ENCODE data around the gene AGXT. TPM values are rescaled to one million over a fixed set of nuclear protein-coding genes. Genes with fewer than 3 reads are reported as not detected.

Gene AGXT
- not detected for total RNA-seq

DNA sequence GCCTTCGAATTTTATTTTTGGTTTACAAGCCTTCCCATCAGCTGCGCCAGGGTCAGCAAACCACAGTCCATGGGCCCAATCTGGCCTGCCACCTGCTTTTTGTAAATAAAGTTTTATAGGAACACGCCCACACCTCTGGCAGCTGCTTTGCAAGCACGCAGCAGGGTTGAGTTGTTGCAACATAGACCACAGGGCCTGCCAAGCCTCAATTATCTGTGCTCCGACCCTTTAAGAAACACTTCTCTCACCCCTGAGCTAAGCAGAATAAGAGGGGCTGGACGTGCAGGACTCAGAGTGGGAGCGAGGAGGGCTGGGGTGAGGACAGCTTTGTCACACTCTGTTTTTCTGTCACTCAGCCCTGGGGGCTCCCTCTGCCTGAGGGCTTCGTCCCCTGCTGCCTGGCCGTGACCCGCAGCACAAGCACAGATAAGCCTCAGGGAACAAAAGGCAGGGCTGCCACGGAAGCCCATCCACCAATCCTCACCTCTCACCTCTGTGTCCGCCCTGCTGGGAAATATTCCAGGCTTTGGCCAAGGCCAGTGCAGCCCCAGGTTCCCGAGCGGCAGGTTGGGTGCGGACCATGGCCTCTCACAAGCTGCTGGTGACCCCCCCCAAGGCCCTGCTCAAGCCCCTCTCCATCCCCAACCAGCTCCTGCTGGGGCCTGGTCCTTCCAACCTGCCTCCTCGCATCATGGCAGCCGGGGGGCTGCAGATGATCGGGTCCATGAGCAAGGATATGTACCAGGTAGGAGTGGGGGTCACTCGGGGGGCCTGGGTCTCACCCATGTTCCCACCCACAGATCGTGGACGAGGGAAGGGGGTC is at the start of gene AGXT:
TSS of gene AGXT (plus strand) at position 539 of the 823 bp plus-strand sequence. CDS start at position 581, 42 bp downstream.
- intact Hi-C loops (cut with DNase I), result no loop called here
- no peaks in the 10 kb centered on the region for H3K27me3 ChIP-seq
- TF ChIP-seq, protein P1, sequence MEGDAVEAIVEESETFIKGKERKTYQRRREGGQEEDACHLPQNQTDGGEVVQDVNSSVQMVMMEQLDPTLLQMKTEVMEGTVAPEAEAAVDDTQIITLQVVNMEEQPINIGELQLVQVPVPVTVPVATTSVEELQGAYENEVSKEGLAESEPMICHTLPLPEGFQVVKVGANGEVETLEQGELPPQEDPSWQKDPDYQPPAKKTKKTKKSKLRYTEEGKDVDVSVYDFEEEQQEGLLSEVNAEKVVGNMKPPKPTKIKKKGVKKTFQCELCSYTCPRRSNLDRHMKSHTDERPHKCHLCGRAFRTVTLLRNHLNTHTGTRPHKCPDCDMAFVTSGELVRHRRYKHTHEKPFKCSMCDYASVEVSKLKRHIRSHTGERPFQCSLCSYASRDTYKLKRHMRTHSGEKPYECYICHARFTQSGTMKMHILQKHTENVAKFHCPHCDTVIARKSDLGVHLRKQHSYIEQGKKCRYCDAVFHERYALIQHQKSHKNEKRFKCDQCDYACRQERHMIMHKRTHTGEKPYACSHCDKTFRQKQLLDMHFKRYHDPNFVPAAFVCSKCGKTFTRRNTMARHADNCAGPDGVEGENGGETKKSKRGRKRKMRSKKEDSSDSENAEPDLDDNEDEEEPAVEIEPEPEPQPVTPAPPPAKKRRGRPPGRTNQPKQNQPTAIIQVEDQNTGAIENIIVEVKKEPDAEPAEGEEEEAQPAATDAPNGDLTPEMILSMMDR (IDR thresholded peaks at IDR 0.05), result no peak
- no peak for TF ChIP-seq POLR2A (IDR thresholded peaks at IDR 0.05)
- no peak within 1 kb of the TSS for H3K27ac ChIP-seq
- H3K9me3 ChIP-seq, result no peaks in the 10 kb centered on the region
- no peaks in the 10 kb centered on the region for H3K36me3 ChIP-seq
- no peak for DNase-seq
- H3K4me3 ChIP-seq (replicated peaks in 1 of 3), result no peak within 1 kb of the TSS
- 76 to 86% methylated on average over 12 to 21 of the region's 21 CpGs for WGBS, 2 donors
- H3K4me1 ChIP-seq, result no peaks in the 10 kb centered on the region

DNA sequence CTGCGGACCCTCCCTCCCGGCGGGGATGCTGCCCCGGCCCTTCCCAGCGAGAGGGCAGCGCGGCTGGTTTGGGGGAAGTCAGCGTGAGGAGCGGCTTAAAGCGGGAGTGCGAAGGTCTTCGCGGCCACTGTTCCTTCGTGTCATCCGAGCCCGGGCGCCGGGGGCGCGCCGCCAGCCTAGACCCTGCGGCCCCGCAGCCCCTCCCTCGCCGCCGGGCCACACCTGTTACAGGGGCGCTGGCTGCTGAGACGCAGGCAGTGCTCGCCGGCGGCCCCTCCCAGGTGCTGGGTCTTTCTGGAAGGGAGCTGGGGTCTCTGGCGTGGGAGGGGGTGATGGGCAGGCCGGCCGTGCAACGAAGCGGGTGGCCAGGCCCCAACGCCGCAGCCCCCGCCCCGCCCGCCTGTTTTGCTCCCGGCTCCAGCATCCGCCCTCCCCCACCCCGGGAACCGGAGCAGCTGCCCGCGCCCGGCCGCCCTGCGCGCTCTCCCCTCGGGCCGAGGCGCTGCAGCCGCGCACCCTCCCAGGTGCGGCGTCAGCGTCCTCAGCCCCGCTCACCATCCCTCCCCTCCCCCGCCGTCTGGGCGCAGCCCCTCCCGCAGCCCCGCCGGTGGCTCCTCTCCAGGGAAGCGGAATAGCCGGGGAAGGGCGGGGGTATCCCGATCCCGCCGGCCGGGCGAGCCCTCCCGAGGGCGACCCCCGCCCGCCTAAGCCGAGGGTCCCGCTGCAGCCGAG is 49.3 kb upstream of the AGXT start:
- Histone ChIP-seq H3K4me1 (peaks cover 6 to 22% of the 10 kb centered on the region in 2 donors), H3K9me3 (no peaks in the 10 kb centered on the region), H3K4me3 (replicated peaks in 1 of 3) (no peak overlapping the region), H3K27ac (no peak overlapping the region), H3K27me3 (peaks cover 12% of the 10 kb centered on the region), H3K36me3 (no peaks in the 10 kb centered on the region)
- TF ChIP-seq, protein P1 (IDR thresholded peaks at IDR 0.05), result no peak
- WGBS, 2 donors, result 0 to 3% methylated on average over 3 to 6 of the region's 81 CpGs
- no peak for DNase-seq
- intact Hi-C loops (cut with DNase I), result no loop called here

DNA sequence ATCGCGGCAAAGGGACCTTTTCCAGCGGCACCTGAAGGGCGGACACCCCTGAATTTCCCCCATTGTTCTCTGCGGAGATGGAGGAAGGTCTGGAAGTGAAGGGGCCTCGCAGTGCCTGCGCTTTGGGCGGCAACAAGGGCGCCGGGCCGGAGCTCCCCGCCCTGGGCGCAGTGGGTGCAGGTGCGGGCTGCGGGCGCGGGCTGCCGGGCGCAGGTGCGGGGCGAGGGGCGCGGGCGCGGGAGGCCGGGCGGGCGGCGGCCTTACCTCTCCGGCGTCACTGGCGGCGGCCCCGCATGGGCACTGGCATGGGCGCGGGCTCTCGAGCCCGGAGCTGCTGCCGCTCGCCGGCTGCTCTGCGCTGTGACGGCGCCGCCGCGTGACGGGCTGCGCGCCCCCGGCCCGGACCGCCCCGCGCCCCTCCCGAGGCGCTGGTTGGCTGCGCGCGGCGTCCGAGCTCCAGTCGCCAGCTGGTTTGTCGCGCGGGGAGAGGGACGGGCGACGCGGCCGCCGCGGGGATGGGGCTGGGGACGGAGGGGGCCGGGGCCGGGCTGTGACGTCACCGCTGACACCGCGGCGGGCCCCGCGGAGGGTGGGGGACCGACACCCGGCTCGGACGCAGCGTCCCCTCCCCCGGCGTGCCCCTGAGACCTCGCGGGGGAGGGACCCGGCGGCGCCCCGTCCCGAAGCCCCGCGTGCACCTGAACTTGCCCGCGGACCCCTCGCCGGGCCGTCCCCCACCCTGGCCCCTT is 48.6 kb upstream of the AGXT start, which contains the start of gene KIF1A:
TSS of gene KIF1A (minus strand) at position 362 of the 749 bp plus-strand sequence. CDS start 22,467 bp downstream, outside the sequence.
- intact Hi-C loops (cut with DNase I), result no loop called here
- no peak for DNase-seq
- H3K36me3 ChIP-seq, result no peaks in the 10 kb centered on the region
- WGBS, 2 donors, result 0% methylated on average over 7 of the region's 104 CpGs; no CpG with 5 or more reads in 1 of the 2 donors
- peaks cover 6 to 22% of the 10 kb centered on the region in 2 donors for H3K4me1 ChIP-seq
- no peak for TF ChIP-seq POLR2A (IDR thresholded peaks at IDR 0.05)
- TF ChIP-seq, protein P1 (IDR thresholded peaks at IDR 0.05), result no peak
- H3K27ac ChIP-seq, result no peak within 1 kb of the TSS
- no peaks in the 10 kb centered on the region for H3K9me3 ChIP-seq
- H3K27me3 ChIP-seq, result peaks cover 12% of the 10 kb centered on the region
- H3K4me3 ChIP-seq (replicated peaks in 1 of 3), result peak within 1 kb of the TSS in 1 of 3 donors; percentile 17

DNA sequence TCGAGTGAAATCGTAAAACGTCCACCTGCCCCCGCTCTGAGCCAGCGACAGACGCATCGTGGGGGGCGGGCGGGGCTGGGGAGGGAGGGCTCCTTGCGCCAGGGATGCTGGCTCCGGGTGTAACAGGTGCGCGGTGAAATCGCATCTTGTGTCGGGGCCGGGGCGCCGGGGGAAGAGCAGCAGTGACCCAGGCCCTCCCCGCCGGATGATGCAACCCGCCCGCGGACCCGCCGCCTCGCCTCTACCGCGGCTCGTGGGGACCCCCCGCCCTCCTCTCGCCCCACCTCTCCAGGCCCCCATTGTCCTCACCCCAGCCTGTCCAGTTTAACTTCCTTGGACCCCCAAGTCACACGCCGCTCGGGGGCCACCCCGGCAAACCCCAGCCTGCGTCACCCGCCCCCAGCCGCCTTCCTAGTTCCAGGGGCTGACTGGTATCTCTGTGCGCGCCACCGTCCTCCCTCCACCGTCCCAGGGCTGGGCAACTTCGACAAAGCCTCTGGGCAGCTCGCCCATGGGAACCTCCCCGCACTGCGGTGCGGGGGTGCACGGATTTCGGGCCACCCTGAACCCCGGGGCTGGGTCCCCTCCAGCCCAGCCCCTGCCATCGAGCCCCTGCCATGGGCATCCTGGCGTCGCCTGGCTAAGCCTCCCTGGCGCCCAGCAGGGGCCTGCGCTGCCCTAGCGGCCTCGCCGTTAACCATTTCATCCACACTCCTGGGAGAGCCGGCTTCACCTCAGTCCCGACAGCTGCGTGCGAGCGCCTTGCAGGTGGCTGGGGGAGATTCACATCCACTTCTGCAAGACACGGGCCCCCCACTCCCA is 47.8 kb upstream of the AGXT start:
- intact Hi-C loops (cut with DNase I), result no loop called here
- Histone ChIP-seq H3K27ac (no peak overlapping the region), H3K4me1 (peaks cover 6 to 22% of the 10 kb centered on the region in 2 donors), H3K27me3 (peaks cover 12% of the 10 kb centered on the region), H3K9me3 (no peaks in the 10 kb centered on the region), H3K4me3 (replicated peaks in 1 of 3) (peak overlapping the region in 1 of 3 donors; percentile 17), H3K36me3 (no peaks in the 10 kb centered on the region)
- WGBS, 2 donors, result 1 to 2% methylated on average over 26 to 35 of the region's 64 CpGs
- no peak for TF ChIP-seq POLR2A (IDR thresholded peaks at IDR 0.05)
- TF ChIP-seq, protein P1 (IDR thresholded peaks at IDR 0.05), result no peak
- DNase-seq, result no peak

Data from thyroid gland (tissue), 4 donors.